HepG2 (cell line): ENCODE measurements around the gene CMTM8. TPM values are rescaled to one million over a fixed set of nuclear protein-coding genes. Genes with fewer than 3 reads are reported as not detected.
A peak's percentile ranks its signal among the peaks of the same experiment; 100 is the strongest.

Source experiments
- CCDC6 ChIP-seq: sonication (generic); formaldehyde crosslinking; IDR thresholded peaks from 2 replicates; pipeline ENCODE4 v1.8.1; 2022; ENCODE audit warnings: mild to moderate bottlenecking, missing genetic modification reagents, moderate library complexity
- DPF2 ChIP-seq: sonication (generic); formaldehyde crosslinking; IDR thresholded peaks from 2 replicates; pipeline ENCODE4 v1.4.0; 2020; ENCODE audit warnings: mild to moderate bottlenecking, low read depth, missing genetic modification reagents, borderline replicate concordance
- FOXC1 ChIP-seq: sonication (generic); formaldehyde crosslinking; IDR thresholded peaks from 2 replicates; pipeline ENCODE4 v1.8.0; 2022; ENCODE audit warnings: mild to moderate bottlenecking, missing genetic modification reagents, borderline replicate concordance
- MEIS2 ChIP-seq: sonication (generic); formaldehyde crosslinking; IDR thresholded peaks from 2 replicates; pipeline ENCODE4 v1.9.0; 2021; ENCODE audit warnings: mild to moderate bottlenecking, missing genetic modification reagents
- MLX ChIP-seq: IDR thresholded peaks from 2 replicates; pipeline ENCODE4 v1.6.1; 2016
- MYPOP ChIP-seq: sonication (generic); formaldehyde crosslinking; IDR thresholded peaks from 2 replicates; pipeline ENCODE4 v1.8.1; 2023; ENCODE audit warnings: mild to moderate bottlenecking, moderate library complexity, missing genetic modification reagents
- PRDM10 ChIP-seq: sonication (generic); formaldehyde crosslinking; IDR thresholded peaks from 2 replicates; pipeline ENCODE4 v1.4.0; 2020; ENCODE audit warnings: low read depth, missing genetic modification reagents
- RBFOX2 ChIP-seq: fragments of 200-400 bp; formaldehyde crosslinking; IDR thresholded peaks from 2 replicates; pipeline ENCODE4 v1.6.1; 2017; ENCODE audit warnings: low read depth, mild to moderate bottlenecking, low read length
- RNF219 ChIP-seq: sonication (generic); formaldehyde crosslinking; IDR thresholded peaks from 2 replicates; pipeline ENCODE4 v1.5.0; 2020; ENCODE audit warnings: mild to moderate bottlenecking, missing genetic modification reagents
- SYNCRIP ChIP-seq: fragments of 200-400 bp; formaldehyde crosslinking; IDR thresholded peaks from 2 replicates; pipeline ENCODE4 v1.6.1; 2018; ENCODE audit warnings: mild to moderate bottlenecking, low read depth, low read length; ENCODE audit not compliant: insufficient read depth
- TBL1XR1 ChIP-seq: fragments of 150-350 bp; IDR thresholded peaks from 2 replicates; pipeline ENCODE4 v1.6.1; 2014; ENCODE audit warnings: borderline replicate concordance, low read length; ENCODE audit not compliant: partially characterized antibody
- TOE1 ChIP-seq: sonication (generic); formaldehyde crosslinking; IDR thresholded peaks from 2 replicates; pipeline ENCODE4 v1.4.0; 2020; ENCODE audit warnings: mild to moderate bottlenecking, missing genetic modification reagents
- YY1 ChIP-seq: IDR thresholded peaks from 2 replicates; pipeline ENCODE4 v1.6.1; 2011; ENCODE audit warnings: low read length, low read depth, moderate library complexity, mild to moderate bottlenecking; ENCODE audit not compliant: insufficient read depth, insufficient replicate concordance
- ZBTB33 ChIP-seq: sonication (generic); formaldehyde crosslinking; IDR thresholded peaks from 2 replicates; pipeline ENCODE4 v1.4.0; 2020; ENCODE audit warnings: missing genetic modification reagents
- ZNF124 ChIP-seq: sonication (generic); formaldehyde crosslinking; IDR thresholded peaks from 2 replicates; pipeline ENCODE4 v1.4.0; 2020; ENCODE audit warnings: missing genetic modification reagents
- ZNF136 ChIP-seq: sonication (generic); formaldehyde crosslinking; IDR thresholded peaks from 2 replicates; pipeline ENCODE4 v1.8.1; 2022; ENCODE audit warnings: low read depth, mild to moderate bottlenecking, moderate library complexity, missing genetic modification reagents
- ZNF274 ChIP-seq: sonication (generic); formaldehyde crosslinking; IDR thresholded peaks from 2 replicates; pipeline ENCODE4 v1.5.1; 2020; ENCODE audit warnings: mild to moderate bottlenecking, missing genetic modification reagents
- ZNF547 ChIP-seq: sonication (generic); formaldehyde crosslinking; IDR thresholded peaks from 2 replicates; pipeline ENCODE4 v1.5.1; 2020; ENCODE audit warnings: mild to moderate bottlenecking, missing genetic modification reagents
- polyA plus RNA-seq, 8 experiments: library from polyadenylated mRNA; depleted of rRNA in 3 of 8; stranded (reverse) in 7 of 8; unstranded in 1 of 8; fragments of >200 nt; fragmentation: Illumina TruSeq in 4 of 8; extraction: Trizol in 4 of 8; gene quantifications; 2 replicates each; pipeline versions ENCODE4 v1.2.1 to v1.2.3, GENCODE V29; 2011 to 2016; ENCODE audit warnings: low read depth in 4 of 8, missing spikeins in 1 of 8, mixed read lengths in 1 of 8; ENCODE audit not compliant: insufficient read depth in 1 of 8
- total RNA-seq, 5 experiments: library from RNA; depleted of rRNA; stranded (reverse); fragments of >200 nt; fragmentation: Illumina TruSeq; extraction: Trizol; gene quantifications; 2 replicates each; pipeline ENCODE4 v1.2.3, GENCODE V29; 2016; ENCODE audit warnings: low read depth in 1 of 5

The CMTM8 gene
- total and polyA plus RNA-seq, 2 of the 13 experiments (the other 11 are each of a cell fraction or from before 2014, with no cell fraction given): 8.9 to 15.8 TPM

GRCh38 chr3:32216172-32216783 lies 22.2 kb upstream of the CMTM8 start (continued):
- peak; percentile 81; the same call in 1 of the 2 replicates for TF ChIP-seq MYPOP
- TF ChIP-seq SYNCRIP: no peak
- TF ChIP-seq CCDC6 (CRISPR knock-in tag): peak; percentile 72; the same call in 1 of the 2 replicates
- peak; percentile 86 for TF ChIP-seq MEIS2 (CRISPR knock-in tag)
- peak; percentile 67 for TF ChIP-seq RBFOX2
- TF ChIP-seq FOXC1 (CRISPR knock-in tag): peak; percentile 39; the same call in 1 of the 2 replicates
- peak; percentile 73 for TF ChIP-seq ZNF124 (CRISPR knock-in tag)
- TF ChIP-seq YY1: peak; percentile 40
- TF ChIP-seq ZNF547 (CRISPR knock-in tag): peak; percentile 53; the same call in 1 of the 2 replicates
- TF ChIP-seq TBL1XR1: peak; percentile 93
- TF ChIP-seq MLX (CRISPR knock-in tag): peak; percentile 96
- 0 out of 2 replicates have a peak, but pooled peaks have one; percentile 7 for TF ChIP-seq RNF219
- TF ChIP-seq DPF2: peak; percentile 100
- peak; percentile 65; the same call in 1 of the 2 replicates for TF ChIP-seq TOE1 (CRISPR knock-in tag)
- peak; percentile 37; the same call in 1 of the 2 replicates for TF ChIP-seq ZNF136 (CRISPR knock-in tag)
- TF ChIP-seq ZBTB33 (CRISPR knock-in tag): peak; percentile 52; the same call in 1 of the 2 replicates
- peak; percentile 80 for TF ChIP-seq PRDM10
- 0 out of 2 replicates have a peak, but pooled peaks have one; percentile 26 for TF ChIP-seq ZNF274 (CRISPR knock-in tag)
